Endothelial cell of umbilical vein (primary cell): ENCODE data around the gene CATSPER3.

Experiments
- EZH2 ChIP-seq: IDR thresholded peaks from 2 replicates; pipeline ENCODE4 v1.6.1; 2012; ENCODE audit warnings: borderline replicate concordance, low read depth, mild to moderate bottlenecking, moderate library complexity, low read length, inconsistent platforms; ENCODE audit not compliant: severe bottlenecking
- MYC ChIP-seq: IDR thresholded peaks from one replicate; pipeline ENCODE4 v1.6.1; 2011; ENCODE audit warnings: mild to moderate bottlenecking, low read depth, low read length
- POLR2A ChIP-seq: IDR thresholded peaks from 2 replicates; pipeline ENCODE4 v1.6.1; 2012; ENCODE audit warnings: low read depth, mild to moderate bottlenecking, control low read depth, low read length
- POLR2AphosphoS5 ChIP-seq: IDR thresholded peaks from 2 replicates; pipeline ENCODE4 v1.6.1; 2012; ENCODE audit warnings: low read depth, mild to moderate bottlenecking, control low read depth, low read length, moderate library complexity; ENCODE audit not compliant: insufficient read depth
- TF ChIP-seq, protein P1 (sequence below), 2 donors: IDR thresholded peaks; 1 replicate in 1 of 2; 2 replicates in 1 of 2; pipeline ENCODE4 v1.5.1; 2011; ENCODE audit warnings: low read length in 2 of 2, mild to moderate bottlenecking in 2 of 2, moderate library complexity in 2 of 2, control low read depth in 1 of 2, inconsistent platforms in 1 of 2, low read depth in 1 of 2; ENCODE audit not compliant: insufficient read depth in 1 of 2; ENCODE audit errors: extremely low read depth in 1 of 2

DNA sequence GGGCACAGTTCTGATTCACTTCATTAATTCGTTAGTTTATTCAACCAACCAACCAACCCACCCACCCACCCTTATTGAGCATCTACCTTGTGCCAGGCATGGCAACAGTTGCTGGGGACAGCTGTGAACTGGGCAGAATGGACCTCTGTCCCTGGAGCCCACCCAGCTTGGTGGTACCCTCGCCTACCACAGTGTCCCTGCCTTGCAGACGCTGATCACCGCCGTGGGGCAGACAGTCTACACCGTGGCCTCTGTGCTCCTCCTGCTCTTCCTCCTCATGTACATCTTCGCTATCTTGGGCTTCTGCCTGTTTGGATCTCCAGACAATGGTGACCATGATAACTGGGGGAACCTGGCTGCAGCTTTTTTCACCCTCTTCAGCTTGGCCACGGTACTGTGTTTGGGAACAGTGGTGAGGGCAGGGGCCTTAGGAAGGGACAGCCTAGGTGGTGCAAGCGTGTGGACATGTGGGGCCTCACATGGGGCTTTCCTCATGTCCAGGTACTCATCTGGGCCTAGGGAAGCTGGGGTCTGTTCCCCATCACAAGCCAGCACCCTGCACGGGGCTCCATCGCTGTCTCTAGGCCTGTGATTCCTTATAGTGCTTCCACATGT is 40.1 kb downstream of the CATSPER3 start:
- TF ChIP-seq, protein P1, sequence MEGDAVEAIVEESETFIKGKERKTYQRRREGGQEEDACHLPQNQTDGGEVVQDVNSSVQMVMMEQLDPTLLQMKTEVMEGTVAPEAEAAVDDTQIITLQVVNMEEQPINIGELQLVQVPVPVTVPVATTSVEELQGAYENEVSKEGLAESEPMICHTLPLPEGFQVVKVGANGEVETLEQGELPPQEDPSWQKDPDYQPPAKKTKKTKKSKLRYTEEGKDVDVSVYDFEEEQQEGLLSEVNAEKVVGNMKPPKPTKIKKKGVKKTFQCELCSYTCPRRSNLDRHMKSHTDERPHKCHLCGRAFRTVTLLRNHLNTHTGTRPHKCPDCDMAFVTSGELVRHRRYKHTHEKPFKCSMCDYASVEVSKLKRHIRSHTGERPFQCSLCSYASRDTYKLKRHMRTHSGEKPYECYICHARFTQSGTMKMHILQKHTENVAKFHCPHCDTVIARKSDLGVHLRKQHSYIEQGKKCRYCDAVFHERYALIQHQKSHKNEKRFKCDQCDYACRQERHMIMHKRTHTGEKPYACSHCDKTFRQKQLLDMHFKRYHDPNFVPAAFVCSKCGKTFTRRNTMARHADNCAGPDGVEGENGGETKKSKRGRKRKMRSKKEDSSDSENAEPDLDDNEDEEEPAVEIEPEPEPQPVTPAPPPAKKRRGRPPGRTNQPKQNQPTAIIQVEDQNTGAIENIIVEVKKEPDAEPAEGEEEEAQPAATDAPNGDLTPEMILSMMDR (IDR thresholded peaks at IDR 0.05; ENCODE audit: extremely low read depth in 1 of 2, insufficient read depth in 1 of 2, low read depth in 1 of 2, low read length in 2 of 2), result no peak
- TF ChIP-seq EZH2 (no peak), POLR2AphosphoS5 (no peak), MYC (no peak), POLR2A (no peak)
